Rectal smooth muscle tissue (tissue), 1 donor: ENCODE results near the gene ZNF273.
"Not testable (repeated sequence)": the region's sequence is repeated elsewhere in the genome, so short reads cannot be mapped to it uniquely, and the experiment has no call there.

Experiments used
- H3K27ac ChIP-seq: one replicate; pipeline ENCODE4 v1.7.0; 2013; ENCODE audit warnings: low read depth, low read length, inconsistent platforms
- H3K27me3 ChIP-seq: one replicate; pipeline ENCODE4 v1.7.0; 2013; ENCODE audit warnings: low read length; ENCODE audit not compliant: control insufficient read depth, insufficient read depth
- H3K36me3 ChIP-seq: one replicate; pipeline ENCODE4 v1.7.0; 2013; ENCODE audit warnings: low read length; ENCODE audit not compliant: control insufficient read depth, insufficient read depth
- H3K4me1 ChIP-seq: one replicate; pipeline ENCODE4 v1.7.0; 2013; ENCODE audit warnings: low read length; ENCODE audit not compliant: control insufficient read depth, insufficient read depth
- H3K4me3 ChIP-seq: one replicate; pipeline ENCODE4 v1.7.0; 2013; ENCODE audit warnings: low read length
- H3K9ac ChIP-seq: one replicate; pipeline ENCODE4 v1.7.0; 2013; ENCODE audit warnings: low read length

ZNF273 gene

DNA sequence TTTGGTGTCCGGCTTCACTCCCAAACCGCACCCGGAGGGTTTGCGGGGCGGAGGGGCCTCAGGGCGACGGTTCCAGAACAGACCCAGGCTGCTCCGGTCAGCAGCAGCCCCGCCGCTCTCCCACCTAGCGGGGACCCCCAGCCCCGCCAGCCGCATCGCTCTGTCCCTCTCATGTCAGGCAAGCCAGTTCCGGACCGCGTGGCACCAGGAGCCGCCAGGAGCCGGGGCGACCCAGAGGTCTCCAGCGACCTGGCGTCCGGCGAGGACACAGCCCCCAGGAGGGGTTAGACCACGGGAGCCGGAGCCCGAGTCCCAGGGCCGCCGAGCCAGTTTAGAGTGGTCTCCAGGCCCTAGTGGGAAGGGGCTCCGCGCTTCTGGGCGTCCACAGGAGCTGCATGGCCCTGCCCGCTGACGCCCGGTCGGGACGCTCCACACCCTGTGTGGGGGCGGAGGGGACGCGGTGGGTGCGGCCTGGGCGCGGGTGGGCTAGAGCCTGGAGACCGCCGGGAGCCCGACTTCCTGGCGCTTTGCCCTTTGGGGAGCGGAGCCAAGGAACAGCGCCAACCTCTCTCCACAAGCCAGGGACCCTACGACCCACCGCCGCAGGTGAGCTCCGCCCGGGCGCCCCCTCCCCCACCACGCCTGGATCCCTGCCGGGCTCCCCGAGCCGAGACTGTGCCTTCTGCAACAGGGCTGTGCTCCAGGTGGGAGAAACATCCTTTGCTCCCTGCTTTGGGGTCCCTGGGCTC is 44.4 kb downstream of the ZNF273 start:
- Histone ChIP-seq H3K27me3 (peaks cover 14% of the 10 kb centered on the region), H3K4me3 (peak overlapping the region; percentile 54), H3K27ac (no peak overlapping the region), H3K36me3 (no peaks in the 10 kb centered on the region), H3K4me1 (no peaks in the 10 kb centered on the region), H3K9ac (no peak overlapping the region)

GRCh38 chr7:64948774-64949173 is 45.7 kb downstream of the ZNF273 start:
- H3K4me1 ChIP-seq, H3K36me3 ChIP-seq, H3K4me3 ChIP-seq, H3K27ac ChIP-seq, H3K9ac ChIP-seq: not testable (repeated sequence)
- H3K27me3 ChIP-seq: peaks cover 14% of the 10 kb centered on the region

DNA sequence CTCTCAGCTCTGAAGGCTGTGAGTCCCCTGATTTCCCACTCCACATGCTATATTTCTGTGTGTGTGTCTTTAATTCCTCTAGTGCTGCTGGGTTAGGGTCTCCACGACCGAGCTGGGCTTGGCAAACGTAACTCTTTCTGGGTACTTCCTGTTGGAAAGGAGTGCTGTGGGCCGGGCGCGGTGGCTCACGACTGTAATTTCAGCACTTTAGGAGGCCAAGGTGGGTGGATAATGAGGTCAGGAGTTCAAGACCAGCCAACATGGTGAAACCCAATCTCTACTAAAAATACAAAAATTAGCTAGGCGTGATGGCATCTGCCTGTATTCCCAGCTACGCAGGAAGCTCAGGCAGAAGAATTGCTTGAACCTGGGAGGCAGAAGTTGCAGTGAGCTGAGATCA is 47.6 kb downstream of the ZNF273 start:
- not testable (repeated sequence) for H3K9ac ChIP-seq, H3K27ac ChIP-seq, H3K4me3 ChIP-seq, H3K4me1 ChIP-seq, H3K36me3 ChIP-seq
- peaks cover 14% of the 10 kb centered on the region for H3K27me3 ChIP-seq

GRCh38 chr7:64951250-64951848 is 48.3 kb downstream of the ZNF273 start:
- H3K27me3 ChIP-seq: peaks cover 14% of the 10 kb centered on the region
- no peaks in the 10 kb centered on the region for H3K36me3 ChIP-seq
- no peak overlapping the region for H3K9ac ChIP-seq
- no peaks in the 10 kb centered on the region for H3K4me1 ChIP-seq
- H3K4me3 ChIP-seq: no peak overlapping the region
- no peak overlapping the region for H3K27ac ChIP-seq

- no peak overlapping the region for H3K9ac ChIP-seq
- no peak overlapping the region for H3K4me3 ChIP-seq
- no peaks in the 10 kb centered on the region for H3K4me1 ChIP-seq
- H3K27me3 ChIP-seq: no peaks in the 10 kb centered on the region
- H3K27ac ChIP-seq: no peak overlapping the region
- no peaks in the 10 kb centered on the region for H3K36me3 ChIP-seq
Measured at GRCh38 chr7:64959072-64959747, 56.1 kb downstream of the ZNF273 start.

GRCh38 chr7:64965594-64965993 is 62.5 kb downstream of the ZNF273 start:
- no peak overlapping the region for H3K9ac ChIP-seq
- no peak overlapping the region for H3K4me3 ChIP-seq
- H3K27ac ChIP-seq: no peak overlapping the region
- no peaks in the 10 kb centered on the region for H3K27me3 ChIP-seq
- H3K36me3 ChIP-seq: no peaks in the 10 kb centered on the region
- no peaks in the 10 kb centered on the region for H3K4me1 ChIP-seq

GRCh38 chr7:64978497-64979203 is 75.6 kb downstream of the ZNF273 start:
- no peak overlapping the region for H3K4me3 ChIP-seq
- H3K36me3 ChIP-seq: peaks cover 3% of the 10 kb centered on the region

More at GRCh38 chr7:64978497-64979203, 75.6 kb downstream of the ZNF273 start:
- H3K4me1 ChIP-seq: no peaks in the 10 kb centered on the region
- H3K9ac ChIP-seq: no peak overlapping the region
- H3K27ac ChIP-seq: no peak overlapping the region
- H3K27me3 ChIP-seq: no peaks in the 10 kb centered on the region
